ENCODE data around the gene GAREM1. TPM values are rescaled to one million over a fixed set of nuclear protein-coding genes. Genes with fewer than 3 reads are reported as not detected.

The GAREM1 gene
- total RNA-seq, 1 experiment from 2014 or later, result 10.2 TPM

- Histone ChIP-seq H3K4me3 (no peak overlapping the region), H3F3A (ENCODE audit: insufficient read depth, low read depth) (no peaks in the 10 kb centered on the region), H4K20me1 (ENCODE audit: insufficient read depth) (no peaks in the 10 kb centered on the region), H3K27me3 (ENCODE audit: insufficient read depth, low read depth) (no peaks in the 10 kb centered on the region), H3K9me3 (ENCODE audit: insufficient read depth, low read depth) (no peaks in the 10 kb centered on the region), H3K79me2 (ENCODE audit: low read depth) (no peaks in the 10 kb centered on the region), H3K9me2 (ENCODE audit: insufficient read depth) (no peaks in the 10 kb centered on the region), H3K27ac (no peak overlapping the region), H3K4me2 (no peak overlapping the region), H3K4me1 (replicated peaks; ENCODE audit: insufficient read depth) (no peaks in the 10 kb centered on the region), H2AFZ (no peak overlapping the region), H3K36me3 (ENCODE audit: low read depth) (no peaks in the 10 kb centered on the region)
- BruUV-seq (replicated peaks), result no TSS peak
- ChIA-PET CTCF (no interaction called here), POLR2A (ENCODE audit: unreplicated experiment) (no interaction called here)
- intact Hi-C loops (cut with micrococcal nuclease; ENCODE audit: unreplicated experiment), result no loop called here
- DNase-seq, result no peak
- TF ChIP-seq EZH2 (IDR thresholded peaks at IDR 0.05; ENCODE audit: low read depth) (no peak), CTCF (conservative IDR thresholded peaks at IDR 0.05) (no peak)
These were observed 257.0 kb downstream of the GAREM1 start for GRCh38 chr18:32213693-32214092.

Data from PC-9 (cell line).